Left lung (tissue), 10 donors: Measurements from ENCODE around the gene MYL12A. TPM values are rescaled to one million over a fixed set of nuclear protein-coding genes. Genes with fewer than 3 reads are reported as not detected.

ENCODE experiments used
- ATAC-seq: fragments of 200-7000 bp; cut with Tn5 transposase; one replicate; pipeline ENCODE4 v1.9.1; 2020; ENCODE audit warnings: moderate library complexity
- DNase-seq, 4 donors: peaks; one replicate each; pipeline ENCODE4 v3.0.0-alpha.2; 2013 to 2020
- H3K27ac ChIP-seq, 2 donors: fragments of 200-600 bp; sonication (generic) in 1 of 2; one replicate each; pipeline versions ENCODE4 v1.5.0 to v1.8.0; 2020 to 2021
- H3K27me3 ChIP-seq, 2 donors: fragments of 200-600 bp; sonication (generic) in 1 of 2; one replicate each; pipeline versions ENCODE4 v1.5.0 to v1.8.0; 2020 to 2021
- H3K36me3 ChIP-seq, 2 donors: fragments of 200-600 bp; sonication (generic) in 1 of 2; one replicate each; pipeline versions ENCODE4 v1.5.0 to v1.8.0; 2020 to 2021
- H3K4me1 ChIP-seq, 2 donors: fragments of 200-600 bp; one replicate each; pipeline ENCODE4 v1.8.0; 2021
- H3K4me3 ChIP-seq, 2 donors: fragments of 200-600 bp; sonication (generic) in 1 of 2; one replicate each; pipeline versions ENCODE4 v1.5.0 to v1.8.0; 2020 to 2021; ENCODE audit warnings: mild to moderate bottlenecking in 1 of 2
- H3K9me3 ChIP-seq, 2 donors: fragments of 200-600 bp; sonication (generic) in 1 of 2; one replicate each; pipeline versions ENCODE4 v1.5.0 to v1.8.0; 2020 to 2021
- CTCF ChIP-seq, 2 donors: fragments of 200-600 bp; sonication (generic) in 1 of 2; IDR thresholded peaks; one replicate each; pipeline versions ENCODE4 v1.5.0 to v1.8.0; 2021; ENCODE audit warnings: antibody characterized with exemption in 2 of 2
- intact Hi-C, 2 donors: fragments of 100-400 bp; cut with DNase I; formaldehyde crosslinking; loops; one replicate each; pipeline versions ENCODE4 v1.11.2 to v1.14.2; 2022
- polyA plus RNA-seq, 6 donors: library from polyadenylated mRNA; unstranded; fragments of 120-200 nt; gene quantifications; one replicate each; pipeline ENCODE4 v1.2.1, GENCODE V29; 2013; ENCODE audit not compliant: insufficient read length in 6 of 6
- total RNA-seq, 2 donors: library from RNA; stranded (reverse); fragmentation: NEBNext Ultra II Directional; extraction: Animal tissue kit (Norgen Biotek cat#: 25700); gene quantifications; one replicate each; pipeline ENCODE4 v1.2.1, GENCODE V29; 2021
- donor health status: DM: no; HTN: yes; CAD: no.
- donor health status: DM: no; HTN: no; CAD: no.

The MYL12A gene
- total and polyA plus RNA-seq, 8 donors: 324 to 556 (median 361) TPM

DNA sequence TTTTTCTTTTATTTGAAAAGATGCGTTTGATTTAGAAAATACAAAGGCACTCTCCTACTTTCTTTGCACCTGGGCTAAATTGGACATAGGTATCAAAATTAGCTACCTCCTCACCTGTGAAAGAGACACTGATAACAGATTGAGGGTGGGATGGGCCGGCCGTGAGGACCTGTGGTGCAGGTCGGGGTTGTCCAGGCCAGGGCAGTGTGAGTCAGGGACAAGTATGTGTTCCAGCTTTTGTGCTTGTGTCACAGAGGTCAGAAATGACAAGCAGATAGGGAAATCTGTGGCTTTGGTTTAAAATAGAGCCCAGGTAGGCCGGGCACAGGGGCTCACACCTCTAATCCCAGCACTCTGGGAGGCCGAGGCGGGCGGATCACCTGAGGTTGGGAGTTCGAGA is 36.9 kb downstream of the MYL12A start:
- no peaks in the 10 kb centered on the region for H3K9me3 ChIP-seq
- intact Hi-C loops: loop anchor here (5.0 to 10.0 kb wide), 4 partner anchors 170 to 383 kb away; partner anchors contain the start of gene TGIF1 (in 1 of the 2)
- H3K27me3 ChIP-seq: no peaks in the 10 kb centered on the region
- TF ChIP-seq CTCF (IDR thresholded peaks at IDR 0.05): no peak
- H3K4me1 ChIP-seq: peaks cover 0 to 12% of the 10 kb centered on the region in 2 donors
- H3K27ac ChIP-seq: no peak overlapping the region
- no peak overlapping the region for H3K4me3 ChIP-seq
- DNase-seq (no peak), ATAC-seq (no peak)
- no peaks in the 10 kb centered on the region for H3K36me3 ChIP-seq

- Histone ChIP-seq H3K4me3 (no peak overlapping the region), H3K27ac (no peak overlapping the region), H3K4me1 (peaks cover 0 to 12% of the 10 kb centered on the region in 2 donors), H3K27me3 (no peaks in the 10 kb centered on the region), H3K36me3 (no peaks in the 10 kb centered on the region), H3K9me3 (peaks cover 0 to 3% of the 10 kb centered on the region in 2 donors)
- intact Hi-C loops: loop anchor here (10.0 kb wide), 3 partner anchors 169 to 379 kb away; partner anchors contain the start of gene TGIF1 (in 1 of the 2)
- no peak for ATAC-seq
- DNase-seq: no peak
- TF ChIP-seq CTCF (IDR thresholded peaks at IDR 0.05): no peak
These were observed 38.6 kb downstream of the MYL12A start for GRCh38 chr18:3286159-3286558.

- intact Hi-C loops: no loop called here
- H3K27me3 ChIP-seq: no peaks in the 10 kb centered on the region
- peaks cover 0 to 4% of the 10 kb centered on the region in 2 donors for H3K9me3 ChIP-seq
- H3K4me1 ChIP-seq: peaks cover 0 to 7% of the 10 kb centered on the region in 2 donors
- TF ChIP-seq CTCF (IDR thresholded peaks at IDR 0.05): no peak
- H3K4me3 ChIP-seq: no peak overlapping the region
- no peaks in the 10 kb centered on the region for H3K36me3 ChIP-seq
- no peak for ATAC-seq
- no peak overlapping the region for H3K27ac ChIP-seq
- no peak for DNase-seq
These were observed 45.8 kb downstream of the MYL12A start for GRCh38 chr18:3293196-3293951.

DNA sequence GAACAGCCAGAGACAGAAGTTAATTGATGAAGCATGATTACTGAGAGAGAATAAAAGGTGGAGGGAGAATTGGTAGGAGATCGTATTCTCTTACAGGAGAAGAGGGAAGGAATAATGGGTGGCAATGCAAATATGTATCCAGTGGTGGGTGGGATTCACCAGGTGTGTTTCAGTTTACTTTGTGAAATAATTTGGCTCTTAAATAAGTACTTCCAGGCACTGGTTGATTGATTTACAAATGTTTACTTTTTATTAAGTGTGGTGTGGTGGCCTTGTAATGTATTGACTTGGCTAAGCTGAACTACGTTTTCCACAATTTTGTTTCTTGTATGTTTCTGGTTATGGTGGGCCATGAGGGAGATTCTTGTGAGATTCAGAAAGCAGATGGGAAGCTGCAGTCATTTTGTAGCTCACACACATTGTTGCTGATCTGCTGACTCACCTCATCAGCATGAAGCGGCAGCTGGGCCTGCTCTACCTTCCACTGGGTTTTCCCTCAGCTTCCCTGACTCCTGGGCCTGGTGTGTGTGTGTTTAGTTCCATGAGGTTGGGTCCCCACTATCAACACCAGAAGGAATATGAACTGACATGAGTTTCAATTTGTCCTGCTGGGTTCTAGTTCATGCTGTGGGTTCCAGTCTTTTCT is 47.0 kb downstream of the MYL12A start:
- H3K27me3 ChIP-seq: no peaks in the 10 kb centered on the region
- ATAC-seq: no peak
- TF ChIP-seq CTCF (IDR thresholded peaks at IDR 0.05): no peak
- no peak overlapping the region for H3K4me3 ChIP-seq
- peaks cover 0 to 7% of the 10 kb centered on the region in 2 donors for H3K4me1 ChIP-seq
- no peak overlapping the region for H3K27ac ChIP-seq
- no peak for DNase-seq
- intact Hi-C loops: no loop called here
- no peaks in the 10 kb centered on the region for H3K36me3 ChIP-seq
- peaks cover 0 to 4% of the 10 kb centered on the region in 2 donors for H3K9me3 ChIP-seq
